Non-pigmented ciliary epithelial cell (primary cell): Measurements from ENCODE around the gene KRTAP24-1.

Experiments
- DNase-seq: peaks from one replicate; pipeline ENCODE4 v3.0.0-alpha.2; 2010; ENCODE audit warnings: low read depth

KRTAP24-1 gene

GRCh38 chr21:30234050-30234449, 48.7 kb downstream of the KRTAP24-1 start:
- no peak for DNase-seq

DNA sequence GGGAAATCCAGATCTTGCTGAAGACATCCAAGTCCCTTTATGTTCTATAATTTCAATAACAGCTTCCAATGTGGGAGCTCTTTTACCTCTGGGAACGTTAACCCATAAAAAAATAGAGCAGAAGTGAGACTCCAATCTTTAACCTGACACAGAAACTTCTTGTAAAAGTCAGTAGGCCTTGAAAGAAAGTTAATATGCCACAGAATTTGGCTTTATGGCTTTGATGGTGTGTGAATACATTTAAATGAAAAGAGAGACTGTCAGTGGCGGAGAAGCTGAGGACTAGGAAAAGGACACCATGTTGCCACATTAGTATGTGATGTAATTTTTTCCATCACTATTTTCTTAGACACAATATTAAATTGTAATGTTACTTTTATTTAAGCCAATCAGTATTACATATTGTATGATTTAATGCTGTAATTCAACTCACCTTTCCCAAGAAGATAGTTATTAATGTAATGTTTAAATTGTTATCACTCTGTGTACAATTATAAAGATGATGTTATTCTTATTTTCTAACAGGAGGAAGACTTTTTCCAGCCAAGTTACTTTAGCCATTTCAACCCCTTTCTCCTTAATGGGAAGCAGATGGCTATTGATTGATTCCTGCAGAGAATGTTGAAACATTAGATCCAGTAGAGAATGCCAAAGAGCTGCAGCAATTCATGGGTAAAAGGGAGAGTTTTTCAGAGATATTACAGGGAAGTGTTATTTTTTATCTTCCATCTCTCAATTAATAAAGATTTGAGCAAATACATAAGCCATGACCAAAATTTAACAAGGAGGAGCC, 49.3 kb downstream of the KRTAP24-1 start:
- DNase-seq: no peak

- DNase-seq: no peak
Observed at GRCh38 chr21:30232011-30232410, 50.7 kb downstream of the KRTAP24-1 start.
